Measurements from ENCODE around the gene DCUN1D5. TPM values are rescaled to one million over a fixed set of nuclear protein-coding genes. Genes with fewer than 3 reads are reported as not detected.
"Not testable (repeated sequence)": the region's sequence is repeated elsewhere in the genome, so short reads cannot be mapped to it uniquely, and the experiment has no call there.

The DCUN1D5 gene
- total RNA-seq, 2 experiments from 2014 or later, result 15.6 to 16.1 TPM

DNA sequence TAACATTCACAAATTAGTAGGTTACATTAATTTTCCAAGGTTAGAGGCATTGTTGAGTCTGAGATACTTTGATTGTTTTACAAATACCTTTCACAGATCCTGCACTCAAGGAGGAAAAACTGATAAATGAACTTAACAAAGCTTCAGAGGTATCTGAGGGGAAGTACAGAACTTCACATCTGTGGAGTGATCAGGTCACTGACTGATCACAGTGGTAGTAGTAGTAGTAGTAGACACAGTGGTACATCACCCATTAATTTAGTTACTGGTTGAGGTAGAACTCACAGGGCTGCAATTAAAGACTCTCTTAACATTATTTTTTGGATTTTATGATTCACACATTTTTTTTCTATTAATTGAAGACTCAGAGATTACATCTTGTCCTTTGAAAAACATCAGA lies 56.7 kb downstream of the DCUN1D5 start:
- Histone ChIP-seq H3K27ac (ENCODE audit: low read depth in 1 of 2, low read length in 2 of 2) (no peak overlapping the region), H3K36me3 (ENCODE audit: insufficient read depth, low read length) (no peaks in the 10 kb centered on the region), H3K9me3 (ENCODE audit: control insufficient read depth in 1 of 2, insufficient read depth in 1 of 2, low read length in 2 of 2) (peaks cover 0 to 3% of the 10 kb centered on the region in 2 experiments), H3K4me3 (ENCODE audit: low read length) (no peak overlapping the region), H3K27me3 (ENCODE audit: control insufficient read depth in 1 of 2, insufficient read depth in 2 of 2, low read length in 2 of 2) (no peaks in the 10 kb centered on the region), H3K4me1 (ENCODE audit: insufficient read depth, low read length) (no peaks in the 10 kb centered on the region)
- H3K9me3 Mint-ChIP-seq, result no peaks in the 10 kb centered on the region
- H3K36me3 Mint-ChIP-seq (ENCODE audit: low read depth), result no peaks in the 10 kb centered on the region
- no peak overlapping the region for H3K27ac Mint-ChIP-seq
- ChIA-PET POLR2A (no interaction called here), CTCF (interaction anchor here (0.8 to 1.1 kb wide), 2 partner anchors 18 to 22 kb away, joined by 3 read pairs; no protein-coding TSS in a partner anchor)
- DNase-seq, result no peak
- no peak overlapping the region for H3K4me3 Mint-ChIP-seq
- no peak for ATAC-seq (ENCODE audit: poor library complexity)
- H3K4me1 Mint-ChIP-seq (ENCODE audit: low read depth), result peaks cover 6% of the 10 kb centered on the region
- TF ChIP-seq, protein P1, sequence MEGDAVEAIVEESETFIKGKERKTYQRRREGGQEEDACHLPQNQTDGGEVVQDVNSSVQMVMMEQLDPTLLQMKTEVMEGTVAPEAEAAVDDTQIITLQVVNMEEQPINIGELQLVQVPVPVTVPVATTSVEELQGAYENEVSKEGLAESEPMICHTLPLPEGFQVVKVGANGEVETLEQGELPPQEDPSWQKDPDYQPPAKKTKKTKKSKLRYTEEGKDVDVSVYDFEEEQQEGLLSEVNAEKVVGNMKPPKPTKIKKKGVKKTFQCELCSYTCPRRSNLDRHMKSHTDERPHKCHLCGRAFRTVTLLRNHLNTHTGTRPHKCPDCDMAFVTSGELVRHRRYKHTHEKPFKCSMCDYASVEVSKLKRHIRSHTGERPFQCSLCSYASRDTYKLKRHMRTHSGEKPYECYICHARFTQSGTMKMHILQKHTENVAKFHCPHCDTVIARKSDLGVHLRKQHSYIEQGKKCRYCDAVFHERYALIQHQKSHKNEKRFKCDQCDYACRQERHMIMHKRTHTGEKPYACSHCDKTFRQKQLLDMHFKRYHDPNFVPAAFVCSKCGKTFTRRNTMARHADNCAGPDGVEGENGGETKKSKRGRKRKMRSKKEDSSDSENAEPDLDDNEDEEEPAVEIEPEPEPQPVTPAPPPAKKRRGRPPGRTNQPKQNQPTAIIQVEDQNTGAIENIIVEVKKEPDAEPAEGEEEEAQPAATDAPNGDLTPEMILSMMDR (IDR thresholded peaks at IDR 0.05), result no peak
- no peaks in the 10 kb centered on the region for H3K27me3 Mint-ChIP-seq
- intact Hi-C loops (cut with DNase I, micrococcal nuclease), result loop anchor here (5.0 to 10.0 kb wide), 2 partner anchors 567 to 570 kb away; no protein-coding TSS in a partner anchor

DNA sequence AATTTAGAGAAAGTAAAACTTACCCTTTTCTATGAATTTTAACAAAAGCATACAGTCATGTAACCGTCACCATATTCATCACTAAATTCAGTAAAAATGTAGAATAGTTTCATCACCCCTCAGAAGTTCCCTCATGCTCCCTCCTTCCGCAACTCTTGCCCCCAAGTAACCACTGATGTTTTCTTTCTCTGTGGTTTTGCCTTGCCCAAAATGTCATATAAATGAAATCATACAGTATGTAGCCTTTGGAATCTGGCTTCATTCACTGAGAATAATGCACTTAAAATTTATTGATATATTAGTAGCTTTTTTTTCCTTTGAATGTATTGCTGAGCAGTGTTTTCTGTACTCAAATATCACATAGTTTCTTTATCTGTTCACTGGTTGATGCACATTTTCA lies 60.1 kb downstream of the DCUN1D5 start:
- Mint-ChIP-seq H3K27ac (no peak overlapping the region), H3K4me1 (ENCODE audit: low read depth) (peaks cover 6% of the 10 kb centered on the region), H3K36me3 (ENCODE audit: low read depth) (no peaks in the 10 kb centered on the region), H3K27me3 (peaks cover 16% of the 10 kb centered on the region), H3K4me3 (no peak overlapping the region), H3K9me3 (no peaks in the 10 kb centered on the region)
- H3K27ac ChIP-seq (ENCODE audit: low read depth in 1 of 2, low read length in 2 of 2), result no peak overlapping the region
- H3K4me1 ChIP-seq (ENCODE audit: insufficient read depth, low read length), result no peaks in the 10 kb centered on the region
- ChIA-PET CTCF (interaction anchor here (0.7 kb wide), 1 partner anchor 719 kb away, joined by 3 read pairs; no protein-coding TSS in a partner anchor), POLR2A (no interaction called here)
- H3K9me3 ChIP-seq (ENCODE audit: control insufficient read depth in 1 of 2, insufficient read depth in 1 of 2, low read length in 2 of 2), result peaks cover 0 to 3% of the 10 kb centered on the region in 2 experiments
- intact Hi-C loops (cut with DNase I, micrococcal nuclease), result loop anchor here in 1 of 2 experiments (10.0 kb wide), 1 partner anchor 573 kb away; no protein-coding TSS in a partner anchor
- ATAC-seq (ENCODE audit: poor library complexity) (no peak), DNase-seq (no peak)
- TF ChIP-seq, protein P1 (IDR thresholded peaks at IDR 0.05), result no peak
- H3K27me3 ChIP-seq (ENCODE audit: control insufficient read depth in 1 of 2, insufficient read depth in 2 of 2, low read length in 2 of 2), result no peaks in the 10 kb centered on the region
- H3K36me3 ChIP-seq (ENCODE audit: insufficient read depth, low read length), result no peaks in the 10 kb centered on the region
- no peak overlapping the region for H3K4me3 ChIP-seq (ENCODE audit: low read length)

DNA sequence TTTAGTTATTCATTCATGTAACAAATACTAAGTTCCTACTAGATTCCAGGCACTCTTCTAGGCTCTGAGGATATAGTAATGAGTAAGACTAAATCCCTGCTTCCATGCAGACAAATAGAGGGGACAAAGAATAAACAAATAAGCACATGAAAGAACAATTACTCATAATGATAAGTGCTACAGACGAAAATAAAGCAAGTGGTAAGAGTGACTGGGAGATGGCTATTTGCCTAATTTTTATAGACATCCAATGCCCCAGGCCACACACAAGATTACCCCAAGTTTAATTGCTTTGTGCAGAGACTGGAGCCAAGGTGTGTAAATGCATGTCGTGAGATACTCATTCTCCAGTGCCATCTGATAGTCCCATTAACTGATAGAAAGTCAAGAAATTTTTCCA lies 62.6 kb downstream of the DCUN1D5 start:
- Histone ChIP-seq H3K27ac (ENCODE audit: low read depth in 1 of 2, low read length in 2 of 2) (no peak overlapping the region), H3K36me3 (ENCODE audit: insufficient read depth, low read length) (no peaks in the 10 kb centered on the region), H3K27me3 (ENCODE audit: control insufficient read depth in 1 of 2, insufficient read depth in 2 of 2, low read length in 2 of 2) (no peaks in the 10 kb centered on the region), H3K9me3 (ENCODE audit: control insufficient read depth in 1 of 2, insufficient read depth in 1 of 2, low read length in 2 of 2) (peaks cover 0 to 3% of the 10 kb centered on the region in 2 experiments), H3K4me1 (ENCODE audit: insufficient read depth, low read length) (no peaks in the 10 kb centered on the region), H3K4me3 (ENCODE audit: low read length) (no peak overlapping the region)
- Mint-ChIP-seq H3K27me3 (peaks cover 16% of the 10 kb centered on the region), H3K27ac (no peak overlapping the region), H3K36me3 (ENCODE audit: low read depth) (no peaks in the 10 kb centered on the region), H3K4me1 (ENCODE audit: low read depth) (no peaks in the 10 kb centered on the region), H3K4me3 (no peak overlapping the region), H3K9me3 (no peaks in the 10 kb centered on the region)
- POLR2A ChIA-PET, result no interaction called here
- TF ChIP-seq, protein P1 (IDR thresholded peaks at IDR 0.05), result no peak
- DNase-seq (no peak), ATAC-seq (ENCODE audit: poor library complexity) (no peak)
- intact Hi-C loops (cut with DNase I, micrococcal nuclease), result no loop called here
- CTCF ChIA-PET, result no interaction called here

DNA sequence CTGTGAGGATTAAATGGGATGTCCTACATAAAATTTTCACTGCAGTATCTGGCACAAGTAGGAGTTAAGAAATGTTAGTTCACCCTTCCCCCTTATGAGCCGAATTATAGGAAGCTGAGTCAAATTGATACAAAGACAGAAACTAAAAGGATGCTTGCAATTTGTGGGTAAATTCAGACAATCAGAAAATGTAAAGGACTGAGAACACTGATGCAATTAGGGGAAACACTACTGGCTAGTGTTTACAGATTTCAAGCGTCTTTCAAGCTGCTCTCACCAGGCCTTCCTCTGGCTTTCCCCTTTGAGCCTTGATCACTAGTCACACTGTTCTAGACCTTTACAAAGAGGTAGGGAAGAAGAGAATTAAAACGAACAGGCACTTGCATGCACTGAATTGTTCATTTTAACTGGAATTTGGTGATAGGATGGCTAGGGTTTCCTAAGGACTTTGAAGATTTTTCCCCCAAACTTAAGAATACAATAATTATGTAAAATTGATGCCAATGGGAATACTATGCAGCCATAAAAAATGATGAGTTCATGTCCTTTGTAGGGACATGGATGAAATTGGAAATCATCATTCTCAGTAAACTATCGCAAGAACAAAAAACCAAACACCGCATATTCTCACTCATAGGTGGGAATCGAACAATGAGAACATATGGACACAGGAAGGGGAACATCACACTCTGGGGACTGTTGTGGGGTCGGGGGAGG lies 63.5 kb downstream of the DCUN1D5 start:
- H3K27ac ChIP-seq (ENCODE audit: low read depth in 1 of 2, low read length in 2 of 2); H3K4me1 Mint-ChIP-seq (ENCODE audit: low read depth); H3K9me3 Mint-ChIP-seq; ATAC-seq (ENCODE audit: poor library complexity); H3K9me3 ChIP-seq (ENCODE audit: control insufficient read depth in 1 of 2, insufficient read depth in 1 of 2, low read length in 2 of 2); H3K4me3 ChIP-seq (ENCODE audit: low read length); H3K36me3 ChIP-seq (ENCODE audit: insufficient read depth, low read length); DNase-seq; POLR2A ChIA-PET; H3K27ac Mint-ChIP-seq; H3K36me3 Mint-ChIP-seq (ENCODE audit: low read depth); H3K4me1 ChIP-seq (ENCODE audit: insufficient read depth, low read length); CTCF ChIA-PET; H3K4me3 Mint-ChIP-seq; H3K27me3 ChIP-seq (ENCODE audit: control insufficient read depth in 1 of 2, insufficient read depth in 2 of 2, low read length in 2 of 2); intact Hi-C loops (cut with DNase I, micrococcal nuclease): not testable (repeated sequence)
- peaks cover 16% of the 10 kb centered on the region for H3K27me3 Mint-ChIP-seq

Measured in CD4-positive, alpha-beta T cell (primary cell).